Activated CD4-positive, alpha-beta memory T cell treated with anti-CD3 and anti-CD28 coated beads for 36 hours (primary cell): ENCODE data around the gene TNIK. TPM values are rescaled to one million over a fixed set of nuclear protein-coding genes. Genes with fewer than 3 reads are reported as not detected.

Source experiments
- CTCF ChIA-PET: fragments of 350-600 bp; sonication (Branson Sonifier 250); formaldehyde crosslinking; loops from one replicate; lab custom pipeline; 2021; ENCODE audit warnings: antibody characterized with exemption, inconsistent platforms; lab: Charles Lee
- POLR2A ChIA-PET: fragments of 350-600 bp; sonication (Branson Sonifier 250); formaldehyde crosslinking; loops from one replicate; lab custom pipeline; 2021; ENCODE audit warnings: antibody characterized with exemption; lab: Charles Lee
- DNase-seq: peaks from one replicate; pipeline ENCODE4 v3.0.0-alpha.2; 2020
- H3K27ac Mint-ChIP-seq: one replicate; pipeline ENCODE4 v1.8.0; 2021; ENCODE audit warnings: mixed read lengths
- H3K27me3 Mint-ChIP-seq: one replicate; pipeline ENCODE4 v1.8.0; 2021; ENCODE audit warnings: mixed read lengths
- H3K36me3 Mint-ChIP-seq: one replicate; pipeline ENCODE4 v1.8.0; 2021; ENCODE audit warnings: mixed read lengths
- H3K4me1 Mint-ChIP-seq: one replicate; pipeline ENCODE4 v1.8.0; 2021; ENCODE audit warnings: low read depth, mixed read lengths
- H3K4me3 Mint-ChIP-seq: one replicate; pipeline ENCODE4 v1.8.0; 2021; ENCODE audit warnings: mild to moderate bottlenecking, mixed read lengths
- H3K9me3 Mint-ChIP-seq: one replicate; pipeline ENCODE4 v1.8.0; 2021; ENCODE audit warnings: mixed read lengths
- intact Hi-C: fragments of 100-400 bp; cut with micrococcal nuclease; formaldehyde crosslinking; loops from one replicate; pipeline ENCODE4 v1.15.1; 2023
- total RNA-seq, 2 experiments: library from RNA; stranded (reverse); gene quantifications; one replicate each; pipeline ENCODE4 v1.2.3, GENCODE V29; 2021

The TNIK gene
- total RNA-seq, 2 experiments from 2014 or later: 22.4 to 27.1 TPM

- POLR2A ChIA-PET: no interaction called here
Measured at GRCh38 chr3:171366043-171366442, 94.2 kb downstream of the TNIK start.

GRCh38 chr3:171365489-171365888 is 94.7 kb downstream of the TNIK start:
- POLR2A ChIA-PET: no interaction called here
- no peak for DNase-seq
- no peaks in the 10 kb centered on the region for H3K9me3 Mint-ChIP-seq
- H3K4me1 Mint-ChIP-seq: peaks cover 44% of the 10 kb centered on the region
- H3K36me3 Mint-ChIP-seq: peaks cover 8% of the 10 kb centered on the region
- CTCF ChIA-PET: no interaction called here
- no peaks in the 10 kb centered on the region for H3K27me3 Mint-ChIP-seq
- no peak overlapping the region for H3K4me3 Mint-ChIP-seq
- no peak overlapping the region for H3K27ac Mint-ChIP-seq
- intact Hi-C loops: no loop called here

More at GRCh38 chr3:171366043-171366442, 94.2 kb downstream of the TNIK start:
- H3K9me3 Mint-ChIP-seq: no peaks in the 10 kb centered on the region
- peaks cover 40% of the 10 kb centered on the region for H3K4me1 Mint-ChIP-seq
- H3K4me3 Mint-ChIP-seq: no peak overlapping the region
- H3K27ac Mint-ChIP-seq: no peak overlapping the region
- no peak for DNase-seq
- H3K27me3 Mint-ChIP-seq: no peaks in the 10 kb centered on the region
- intact Hi-C loops: no loop called here
- peaks cover 8% of the 10 kb centered on the region for H3K36me3 Mint-ChIP-seq
- CTCF ChIA-PET: no interaction called here

- no peak overlapping the region for H3K27ac Mint-ChIP-seq
- H3K27me3 Mint-ChIP-seq: no peaks in the 10 kb centered on the region
- DNase-seq: no peak
- CTCF ChIA-PET: no interaction called here
- peaks cover 44% of the 10 kb centered on the region for H3K4me1 Mint-ChIP-seq
- H3K36me3 Mint-ChIP-seq: peaks cover 7% of the 10 kb centered on the region
- POLR2A ChIA-PET: no interaction called here
- intact Hi-C loops: no loop called here
- no peaks in the 10 kb centered on the region for H3K9me3 Mint-ChIP-seq
- H3K4me3 Mint-ChIP-seq: no peak overlapping the region
Measured at GRCh38 chr3:171364500-171364899, 95.7 kb downstream of the TNIK start.

GRCh38 chr3:171363202-171363601 is 97.0 kb downstream of the TNIK start:
- POLR2A ChIA-PET: no interaction called here
- intact Hi-C loops: no loop called here
- Mint-ChIP-seq H3K9me3 (no peaks in the 10 kb centered on the region), H3K36me3 (peaks cover 4% of the 10 kb centered on the region), H3K4me1 (peaks cover 43% of the 10 kb centered on the region), H3K27ac (no peak overlapping the region), H3K27me3 (no peaks in the 10 kb centered on the region), H3K4me3 (no peak overlapping the region)
- CTCF ChIA-PET: no interaction called here
- no peak for DNase-seq

GRCh38 chr3:171362575-171362974 is 97.6 kb downstream of the TNIK start:
- peaks cover 4% of the 10 kb centered on the region for H3K36me3 Mint-ChIP-seq
- H3K27me3 Mint-ChIP-seq: no peaks in the 10 kb centered on the region
- no peak for DNase-seq
- ChIA-PET POLR2A (no interaction called here), CTCF (interaction anchor here (0.8 kb wide), 1 partner anchor 25 kb away, joined by 3 read pairs; no protein-coding TSS in a partner anchor)
- peaks cover 46% of the 10 kb centered on the region for H3K4me1 Mint-ChIP-seq
- H3K4me3 Mint-ChIP-seq: no peak overlapping the region
- H3K9me3 Mint-ChIP-seq: no peaks in the 10 kb centered on the region
- H3K27ac Mint-ChIP-seq: no peak overlapping the region
- intact Hi-C loops: no loop called here

GRCh38 chr3:171358881-171359198 is 101.4 kb downstream of the TNIK start:
- no peak for DNase-seq
- Mint-ChIP-seq H3K9me3 (no peaks in the 10 kb centered on the region), H3K4me1 (peaks cover 71% of the 10 kb centered on the region), H3K27ac (no peak overlapping the region), H3K36me3 (no peaks in the 10 kb centered on the region), H3K27me3 (no peaks in the 10 kb centered on the region), H3K4me3 (no peak overlapping the region)
- ChIA-PET POLR2A (no interaction called here), CTCF (no interaction called here)
- intact Hi-C loops: no loop called here

GRCh38 chr3:171358181-171358880 is 101.9 kb downstream of the TNIK start:
- ChIA-PET CTCF (no interaction called here), POLR2A (no interaction called here)
- intact Hi-C loops: no loop called here
- no peaks in the 10 kb centered on the region for H3K36me3 Mint-ChIP-seq
- no peaks in the 10 kb centered on the region for H3K27me3 Mint-ChIP-seq
- no peak overlapping the region for H3K27ac Mint-ChIP-seq
- no peaks in the 10 kb centered on the region for H3K9me3 Mint-ChIP-seq
- no peak for DNase-seq
- H3K4me3 Mint-ChIP-seq: no peak overlapping the region
- peaks cover 70% of the 10 kb centered on the region for H3K4me1 Mint-ChIP-seq

- ChIA-PET CTCF (no interaction called here), POLR2A (no interaction called here)
- H3K36me3 Mint-ChIP-seq: no peaks in the 10 kb centered on the region
- no peak for DNase-seq
- H3K9me3 Mint-ChIP-seq: no peaks in the 10 kb centered on the region
- H3K4me3 Mint-ChIP-seq: no peak overlapping the region
- intact Hi-C loops: no loop called here
- H3K4me1 Mint-ChIP-seq: peaks cover 68% of the 10 kb centered on the region
- no peaks in the 10 kb centered on the region for H3K27me3 Mint-ChIP-seq
- no peak overlapping the region for H3K27ac Mint-ChIP-seq
Measured at GRCh38 chr3:171357721-171358120, 102.5 kb downstream of the TNIK start.

- CTCF ChIA-PET: no interaction called here
- POLR2A ChIA-PET: no interaction called here
- no peaks in the 10 kb centered on the region for H3K36me3 Mint-ChIP-seq
- no peaks in the 10 kb centered on the region for H3K27me3 Mint-ChIP-seq
- peak overlapping the region; percentile 11 for H3K27ac Mint-ChIP-seq
- H3K4me1 Mint-ChIP-seq: peaks cover 73% of the 10 kb centered on the region
- DNase-seq: no peak
- intact Hi-C loops: no loop called here
- H3K9me3 Mint-ChIP-seq: no peaks in the 10 kb centered on the region
- H3K4me3 Mint-ChIP-seq: no peak overlapping the region
Measured at GRCh38 chr3:171356251-171356650, 104.0 kb downstream of the TNIK start.

- no peak for DNase-seq
- peaks cover 73% of the 10 kb centered on the region for H3K4me1 Mint-ChIP-seq
- H3K27me3 Mint-ChIP-seq: no peaks in the 10 kb centered on the region
- no peaks in the 10 kb centered on the region for H3K36me3 Mint-ChIP-seq
- intact Hi-C loops: no loop called here
- CTCF ChIA-PET: no interaction called here
- no peak overlapping the region for H3K27ac Mint-ChIP-seq
- POLR2A ChIA-PET: no interaction called here
- H3K9me3 Mint-ChIP-seq: no peaks in the 10 kb centered on the region
- no peak overlapping the region for H3K4me3 Mint-ChIP-seq
Measured at GRCh38 chr3:171354706-171355582, 105.3 kb downstream of the TNIK start.

- DNase-seq: no peak
- no peaks in the 10 kb centered on the region for H3K27me3 Mint-ChIP-seq
- intact Hi-C loops: no loop called here
- no peak overlapping the region for H3K27ac Mint-ChIP-seq
- H3K9me3 Mint-ChIP-seq: no peaks in the 10 kb centered on the region
- H3K4me3 Mint-ChIP-seq: no peak overlapping the region
- ChIA-PET CTCF (interaction anchor here (0.9 kb wide), 1 partner anchor 33 kb away, joined by 3 read pairs; no protein-coding TSS in a partner anchor), POLR2A (no interaction called here)
- no peaks in the 10 kb centered on the region for H3K36me3 Mint-ChIP-seq
- H3K4me1 Mint-ChIP-seq: peaks cover 75% of the 10 kb centered on the region
Measured at GRCh38 chr3:171354049-171354705, 106.0 kb downstream of the TNIK start.

- intact Hi-C loops: no loop called here
- Mint-ChIP-seq H3K4me1 (peaks cover 76% of the 10 kb centered on the region), H3K4me3 (no peak overlapping the region), H3K36me3 (no peaks in the 10 kb centered on the region), H3K9me3 (no peaks in the 10 kb centered on the region), H3K27me3 (no peaks in the 10 kb centered on the region), H3K27ac (no peak overlapping the region)
- ChIA-PET CTCF (interaction anchor here (0.6 to 0.9 kb wide), 2 partner anchors 34 to 1036 kb away, joined by 3 read pairs; no protein-coding TSS in a partner anchor), POLR2A (no interaction called here)
- DNase-seq: no peak
Measured at GRCh38 chr3:171353423-171353822, 106.8 kb downstream of the TNIK start.
